Endothelial cell (in vitro differentiated cells): Measurements from ENCODE around the gene NTF4. TPM values are rescaled to one million over a fixed set of nuclear protein-coding genes. Genes with fewer than 3 reads are reported as not detected.

Source experiments
- DNase-seq: peaks from one replicate; pipeline ENCODE4 v3.0.0; 2021; ENCODE audit warnings: low spot score
- H3K27ac Mint-ChIP-seq: one replicate; pipeline ENCODE4 v1.8.0; 2021; ENCODE audit warnings: mixed read lengths, inconsistent platforms; ENCODE audit not compliant: unreplicated experiment
- H3K27me3 Mint-ChIP-seq: one replicate; pipeline ENCODE4 v1.8.0; 2021; ENCODE audit warnings: mild to moderate bottlenecking, moderate library complexity, mixed read lengths, inconsistent platforms; ENCODE audit not compliant: unreplicated experiment
- H3K36me3 Mint-ChIP-seq: one replicate; pipeline ENCODE4 v1.8.0; 2021; ENCODE audit warnings: mild to moderate bottlenecking, low read depth, mixed read lengths, inconsistent platforms; ENCODE audit not compliant: unreplicated experiment
- H3K4me1 Mint-ChIP-seq: one replicate; pipeline ENCODE4 v1.8.0; 2021; ENCODE audit warnings: mild to moderate bottlenecking, mixed read lengths, inconsistent platforms; ENCODE audit not compliant: unreplicated experiment
- H3K4me3 Mint-ChIP-seq: one replicate; pipeline ENCODE4 v1.8.0; 2021; ENCODE audit warnings: mild to moderate bottlenecking, mixed read lengths, inconsistent platforms; ENCODE audit not compliant: unreplicated experiment
- H3K9me3 Mint-ChIP-seq: one replicate; pipeline ENCODE4 v1.8.0; 2021; ENCODE audit warnings: mixed read lengths, inconsistent platforms; ENCODE audit not compliant: unreplicated experiment
- total RNA-seq: library from RNA; stranded (reverse); fragmentation: NEBNext Ultra II Directional; extraction: Animal tissue kit (Norgen Biotek cat#: 25700); gene quantifications from one replicate; pipeline ENCODE4 v1.2.1, GENCODE V29; 2021; ENCODE audit not compliant: unreplicated experiment
- TF ChIP-seq, protein P1 (sequence below): fragments of 200-600 bp; sonication (generic); IDR thresholded peaks from one replicate; pipeline ENCODE4 v1.5.0; 2021; ENCODE audit warnings: antibody characterized with exemption; ENCODE audit not compliant: unreplicated experiment

Gene NTF4
- total RNA-seq, 1 donor from 2014 or later, result not detected

DNA sequence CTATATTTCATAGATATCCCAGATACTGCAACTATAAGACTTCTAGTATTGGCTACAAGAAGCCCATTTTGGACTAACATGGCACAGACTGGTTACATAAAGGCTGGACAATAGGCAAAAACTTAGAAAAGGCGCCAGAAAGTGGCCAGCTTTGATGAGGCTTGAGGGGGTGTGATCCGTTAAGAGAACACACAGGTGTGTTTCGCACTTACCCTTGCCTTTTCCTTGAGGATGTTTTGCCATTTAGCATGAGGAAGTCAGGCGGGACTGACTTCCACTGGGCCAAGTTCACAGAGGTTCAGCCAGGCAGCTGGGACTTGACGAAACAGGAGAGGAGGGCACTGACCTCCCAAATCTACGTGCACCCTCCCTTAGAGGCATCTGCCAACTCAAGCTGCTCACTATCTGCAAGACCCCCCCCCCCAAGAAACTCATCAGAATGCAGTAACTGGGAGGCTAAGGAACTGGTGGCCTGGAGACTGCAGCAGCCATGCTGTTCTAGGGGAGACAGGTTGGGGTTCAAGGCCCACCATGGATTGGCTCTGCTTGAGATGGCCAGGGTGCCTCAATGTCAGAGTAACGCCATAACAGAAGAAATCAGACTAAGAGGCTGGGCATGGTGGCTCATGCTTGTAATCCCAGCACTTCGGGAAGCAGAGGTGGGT lies 45.1 kb upstream of the NTF4 start:
- DNase-seq, result no peak
- H3K36me3 Mint-ChIP-seq, result peaks cover 27% of the 10 kb centered on the region
- H3K4me1 Mint-ChIP-seq, result peaks cover 24% of the 10 kb centered on the region
- peaks cover 10% of the 10 kb centered on the region for H3K27me3 Mint-ChIP-seq
- no peaks in the 10 kb centered on the region for H3K9me3 Mint-ChIP-seq
- H3K4me3 Mint-ChIP-seq, result peak overlapping the region; percentile 50
- TF ChIP-seq, protein P1, sequence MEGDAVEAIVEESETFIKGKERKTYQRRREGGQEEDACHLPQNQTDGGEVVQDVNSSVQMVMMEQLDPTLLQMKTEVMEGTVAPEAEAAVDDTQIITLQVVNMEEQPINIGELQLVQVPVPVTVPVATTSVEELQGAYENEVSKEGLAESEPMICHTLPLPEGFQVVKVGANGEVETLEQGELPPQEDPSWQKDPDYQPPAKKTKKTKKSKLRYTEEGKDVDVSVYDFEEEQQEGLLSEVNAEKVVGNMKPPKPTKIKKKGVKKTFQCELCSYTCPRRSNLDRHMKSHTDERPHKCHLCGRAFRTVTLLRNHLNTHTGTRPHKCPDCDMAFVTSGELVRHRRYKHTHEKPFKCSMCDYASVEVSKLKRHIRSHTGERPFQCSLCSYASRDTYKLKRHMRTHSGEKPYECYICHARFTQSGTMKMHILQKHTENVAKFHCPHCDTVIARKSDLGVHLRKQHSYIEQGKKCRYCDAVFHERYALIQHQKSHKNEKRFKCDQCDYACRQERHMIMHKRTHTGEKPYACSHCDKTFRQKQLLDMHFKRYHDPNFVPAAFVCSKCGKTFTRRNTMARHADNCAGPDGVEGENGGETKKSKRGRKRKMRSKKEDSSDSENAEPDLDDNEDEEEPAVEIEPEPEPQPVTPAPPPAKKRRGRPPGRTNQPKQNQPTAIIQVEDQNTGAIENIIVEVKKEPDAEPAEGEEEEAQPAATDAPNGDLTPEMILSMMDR, result no peak
- peak overlapping the region; percentile 20 for H3K27ac Mint-ChIP-seq

DNA sequence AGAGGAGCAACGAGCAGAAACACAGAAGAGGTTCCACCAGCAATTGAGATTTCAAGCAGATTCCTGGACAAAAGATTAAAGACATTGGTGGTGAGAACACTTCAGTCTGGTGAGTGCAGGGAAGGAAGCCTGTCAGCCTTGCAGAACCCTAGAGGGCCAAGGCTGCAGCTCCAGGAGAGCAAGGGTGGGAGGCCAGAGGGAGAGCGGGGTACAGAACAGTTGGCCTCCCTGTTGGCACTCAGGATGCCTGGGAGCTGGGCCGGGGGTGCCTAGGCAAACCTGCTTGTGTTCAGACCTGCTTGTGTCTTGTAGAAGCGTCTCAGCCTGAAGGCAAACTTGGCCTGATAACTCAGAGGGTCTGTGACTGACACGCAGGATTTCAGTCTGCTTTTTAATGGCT lies 44.4 kb upstream of the NTF4 start:
- Mint-ChIP-seq H3K4me1 (peaks cover 24% of the 10 kb centered on the region), H3K27me3 (peaks cover 10% of the 10 kb centered on the region), H3K27ac (peak overlapping the region; percentile 20), H3K9me3 (no peaks in the 10 kb centered on the region), H3K4me3 (peak overlapping the region; percentile 50), H3K36me3 (peaks cover 27% of the 10 kb centered on the region)
- DNase-seq, result no peak
- TF ChIP-seq, protein P1, result no peak

DNA sequence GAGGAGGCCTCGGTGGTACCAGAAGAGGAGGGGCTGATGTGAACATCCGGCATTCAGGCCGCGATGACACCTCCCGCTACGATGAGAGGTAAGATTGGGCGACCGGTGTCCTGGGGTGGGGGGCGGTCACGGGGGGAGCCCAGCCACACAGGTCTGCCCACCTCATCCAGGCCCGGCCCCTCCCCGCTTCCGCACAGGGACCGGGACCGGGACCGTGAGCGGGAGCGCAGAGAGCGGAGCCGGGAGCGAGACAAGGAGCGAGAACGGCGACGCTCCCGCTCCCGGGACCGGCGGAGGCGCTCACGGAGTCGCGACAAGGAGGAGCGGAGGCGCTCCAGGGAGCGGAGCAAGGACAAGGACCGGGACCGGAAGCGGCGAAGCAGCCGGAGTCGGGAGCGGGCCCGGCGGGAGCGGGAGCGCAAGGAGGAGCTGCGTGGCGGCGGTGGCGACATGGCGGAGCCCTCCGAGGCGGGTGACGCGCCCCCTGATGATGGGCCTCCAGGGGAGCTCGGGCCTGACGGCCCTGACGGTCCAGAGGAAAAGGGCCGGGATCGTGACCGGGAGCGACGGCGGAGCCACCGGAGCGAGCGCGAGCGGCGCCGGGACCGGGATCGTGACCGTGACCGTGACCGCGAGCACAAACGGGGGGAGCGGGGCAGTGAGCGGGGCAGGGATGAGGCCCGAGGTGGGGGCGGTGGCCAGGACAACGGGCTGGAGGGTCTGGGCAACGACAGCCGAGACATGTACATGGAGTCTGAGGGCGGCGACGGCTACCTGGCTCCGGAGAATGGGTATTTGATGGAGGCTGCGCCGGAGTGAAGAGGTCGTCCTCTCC lies 43.2 kb upstream of the NTF4 start:
- Mint-ChIP-seq H3K4me3 (no peak overlapping the region), H3K9me3 (no peaks in the 10 kb centered on the region), H3K27me3 (peaks cover 10% of the 10 kb centered on the region), H3K27ac (no peak overlapping the region), H3K36me3 (peaks cover 24% of the 10 kb centered on the region), H3K4me1 (peaks cover 20% of the 10 kb centered on the region)
- DNase-seq, result no peak
- TF ChIP-seq, protein P1, result no peak

DNA sequence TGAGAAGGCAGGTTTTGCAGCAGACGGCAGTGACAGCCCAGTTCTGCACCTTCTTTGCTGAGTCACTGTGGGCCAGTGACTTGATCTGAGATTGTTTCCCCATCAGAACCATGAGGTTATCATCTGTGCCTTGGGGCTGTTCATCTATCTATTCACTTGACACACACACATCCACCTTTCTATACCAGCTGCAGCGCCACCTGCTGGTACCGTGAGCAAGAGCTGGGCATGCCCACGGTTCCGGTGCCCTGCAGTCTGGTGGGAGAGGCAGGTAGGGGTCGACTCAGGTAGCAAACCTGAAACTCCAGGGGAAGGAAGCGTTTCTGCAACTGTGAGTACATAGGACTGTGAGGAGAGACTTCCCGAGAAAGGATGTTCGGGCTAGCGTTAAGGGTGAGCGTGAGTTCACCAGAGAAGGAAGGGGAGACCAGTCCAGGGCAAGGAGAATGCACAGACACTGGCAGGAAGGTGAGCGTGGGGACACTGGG lies 42.1 kb upstream of the NTF4 start:
- Mint-ChIP-seq H3K27me3 (peaks cover 10% of the 10 kb centered on the region), H3K4me3 (peak overlapping the region; percentile 86), H3K9me3 (no peaks in the 10 kb centered on the region), H3K4me1 (peaks cover 20% of the 10 kb centered on the region), H3K36me3 (peaks cover 24% of the 10 kb centered on the region), H3K27ac (no peak overlapping the region)
- DNase-seq, result peak; percentile 68
- TF ChIP-seq, protein P1, result peak; percentile 82
